GM13977 (cell line): Measurements from ENCODE around the gene ACOXL.

Experiments
- DNase-seq: peaks from one replicate; pipeline ENCODE4 v3.0.0; 2012; ENCODE audit warnings: low spot score
- in situ Hi-C: fragments of 300-500 bp; cut with MboI; formaldehyde crosslinking; loops from one replicate; pipeline ENCODE4 v1.12.0; 2022; ENCODE audit warnings: low sequenced_read_pairs, low pct_unique_long_range_greater_than_20kb, mixed read lengths, inconsistent platforms; ENCODE audit not compliant: unreplicated experiment
- TF ChIP-seq, protein P1 (sequence below): IDR thresholded peaks from 2 replicates; pipeline ENCODE4 v1.5.1; 2012; ENCODE audit warnings: mild to moderate bottlenecking, control low read depth; ENCODE audit not compliant: insufficient read depth; ENCODE audit errors: extremely low read depth, missing control alignments

Gene ACOXL

DNA sequence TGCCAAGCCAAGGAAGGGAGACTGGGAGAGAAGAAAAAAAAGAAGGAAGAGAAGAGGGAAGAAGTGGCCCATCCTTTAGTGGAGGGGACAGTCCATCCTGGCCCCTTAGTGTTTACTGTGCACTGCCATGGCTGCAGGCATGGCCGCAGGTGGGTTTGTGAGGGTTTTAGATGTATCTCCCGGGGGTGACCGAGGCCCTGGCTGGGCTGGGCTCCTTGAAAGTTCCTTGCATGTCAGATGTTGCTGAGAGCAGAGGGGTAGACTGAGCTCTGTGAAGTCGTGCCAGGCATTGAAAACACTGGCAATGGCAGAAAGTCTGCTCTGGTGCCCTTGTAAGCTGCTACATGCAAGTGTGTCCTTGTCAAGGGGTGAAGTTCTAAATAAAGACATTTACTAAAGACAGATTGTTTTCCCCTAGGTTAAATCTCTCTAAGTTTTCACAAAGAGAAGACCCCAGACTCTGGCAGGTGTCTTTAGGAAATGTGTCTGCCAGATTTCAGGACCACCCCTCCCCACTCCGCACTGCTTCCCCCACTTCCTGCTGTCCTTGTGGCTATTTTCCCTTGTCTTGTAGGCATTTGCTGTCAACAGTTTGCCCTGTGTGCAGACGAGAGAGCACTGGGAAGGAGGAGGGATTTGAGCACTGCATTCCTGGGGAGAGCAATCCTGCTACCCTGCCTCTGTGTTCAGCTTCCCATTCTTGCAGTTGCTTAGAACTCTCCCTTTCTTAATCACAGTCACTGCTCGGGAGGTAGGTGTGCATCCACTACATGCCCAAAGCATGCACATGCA lies 68.4 kb downstream of the ACOXL start:
- no peak for DNase-seq
- in situ Hi-C loops = loop anchor here (25.0 kb wide), 1 partner anchor 911 kb away; no protein-coding TSS in a partner anchor
- TF ChIP-seq, protein P1, sequence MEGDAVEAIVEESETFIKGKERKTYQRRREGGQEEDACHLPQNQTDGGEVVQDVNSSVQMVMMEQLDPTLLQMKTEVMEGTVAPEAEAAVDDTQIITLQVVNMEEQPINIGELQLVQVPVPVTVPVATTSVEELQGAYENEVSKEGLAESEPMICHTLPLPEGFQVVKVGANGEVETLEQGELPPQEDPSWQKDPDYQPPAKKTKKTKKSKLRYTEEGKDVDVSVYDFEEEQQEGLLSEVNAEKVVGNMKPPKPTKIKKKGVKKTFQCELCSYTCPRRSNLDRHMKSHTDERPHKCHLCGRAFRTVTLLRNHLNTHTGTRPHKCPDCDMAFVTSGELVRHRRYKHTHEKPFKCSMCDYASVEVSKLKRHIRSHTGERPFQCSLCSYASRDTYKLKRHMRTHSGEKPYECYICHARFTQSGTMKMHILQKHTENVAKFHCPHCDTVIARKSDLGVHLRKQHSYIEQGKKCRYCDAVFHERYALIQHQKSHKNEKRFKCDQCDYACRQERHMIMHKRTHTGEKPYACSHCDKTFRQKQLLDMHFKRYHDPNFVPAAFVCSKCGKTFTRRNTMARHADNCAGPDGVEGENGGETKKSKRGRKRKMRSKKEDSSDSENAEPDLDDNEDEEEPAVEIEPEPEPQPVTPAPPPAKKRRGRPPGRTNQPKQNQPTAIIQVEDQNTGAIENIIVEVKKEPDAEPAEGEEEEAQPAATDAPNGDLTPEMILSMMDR = no peak

DNA sequence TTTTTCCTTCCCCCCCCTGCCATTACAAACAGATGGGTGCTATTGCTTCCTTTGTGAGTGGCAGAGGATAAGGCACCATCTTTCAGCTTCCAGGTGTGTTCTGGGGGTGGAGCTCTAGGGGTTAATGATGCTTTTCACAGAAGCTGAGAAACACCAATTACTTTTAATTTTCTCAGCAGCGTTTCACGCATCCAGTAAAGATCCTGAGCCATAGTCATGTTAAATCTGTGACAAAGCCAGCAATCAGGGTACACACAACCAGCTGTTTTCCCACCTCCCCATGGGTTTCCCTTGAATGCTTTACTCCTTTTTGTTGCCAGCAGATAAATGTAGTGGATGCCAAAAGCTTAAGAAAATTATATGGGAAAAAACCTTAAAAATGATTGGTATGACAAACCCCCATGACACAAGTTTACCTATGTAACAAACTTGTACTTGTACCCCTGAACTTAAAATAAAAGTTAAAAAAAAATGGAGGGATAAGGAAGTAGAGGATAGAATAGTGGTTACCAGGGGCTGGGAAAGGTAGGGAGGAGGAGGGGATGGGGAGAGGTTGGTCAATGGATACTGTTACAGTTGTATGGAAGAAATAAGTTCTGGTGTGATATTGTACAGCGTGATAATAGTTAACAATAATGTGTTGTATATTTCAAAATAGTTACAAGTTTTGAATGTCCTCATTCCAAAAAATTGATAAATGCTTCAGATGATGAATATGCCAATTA lies 70.0 kb downstream of the ACOXL start:
- no peak for DNase-seq
- in situ Hi-C loops = loop anchor here (25.0 kb wide), 1 partner anchor 910 kb away; no protein-coding TSS in a partner anchor

DNA sequence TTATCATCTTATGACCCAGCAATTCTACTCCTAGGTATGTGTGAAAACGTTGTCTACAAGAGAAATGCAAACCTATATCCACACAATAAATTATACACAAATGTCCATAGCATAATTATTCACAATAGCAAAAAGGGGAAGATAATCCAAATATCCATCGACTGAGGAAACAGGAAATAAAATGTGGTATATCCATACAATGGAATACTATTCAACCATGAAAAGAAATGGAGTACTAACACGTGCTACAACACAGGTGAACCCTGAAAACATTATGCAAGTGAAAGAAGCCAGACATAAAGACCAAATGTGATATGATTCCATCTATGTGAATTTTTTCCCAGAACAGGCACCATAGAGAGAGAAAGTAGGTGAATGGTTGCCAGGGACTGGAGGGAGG lies 72.1 kb downstream of the ACOXL start:
- no peak for DNase-seq
- in situ Hi-C loops = loop anchor here (25.0 kb wide), 1 partner anchor 908 kb away; no protein-coding TSS in a partner anchor

More for the DNA sequence above, 70.0 kb downstream of the ACOXL start:
- TF ChIP-seq, protein P1 = no peak

DNA sequence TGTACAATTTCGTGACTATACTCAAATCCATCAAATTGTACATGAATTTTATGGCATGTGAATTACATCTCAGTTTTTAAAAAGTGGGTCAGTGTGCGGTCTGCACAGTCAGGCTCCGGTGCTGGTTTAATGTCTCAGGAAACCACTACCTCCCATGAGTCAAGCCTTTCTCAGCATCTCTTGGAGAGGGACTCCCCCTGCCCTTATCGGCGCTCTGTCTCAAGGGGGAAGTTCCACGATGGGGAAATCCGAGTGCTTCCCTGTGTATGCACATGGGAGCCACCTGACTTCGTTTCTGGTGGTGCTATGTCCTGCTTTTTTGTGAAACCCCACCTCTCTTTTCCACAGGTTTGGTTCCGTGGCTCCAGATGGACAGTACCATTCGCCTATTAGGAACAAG lies 72.5 kb downstream of the ACOXL start:
- peak; percentile 72 for DNase-seq
- in situ Hi-C loops = loop anchor here (25.0 kb wide), 1 partner anchor 907 kb away; no protein-coding TSS in a partner anchor
- TF ChIP-seq, protein P1 = no peak

More for the DNA sequence above, 72.1 kb downstream of the ACOXL start:
- TF ChIP-seq, protein P1 = no peak

DNA sequence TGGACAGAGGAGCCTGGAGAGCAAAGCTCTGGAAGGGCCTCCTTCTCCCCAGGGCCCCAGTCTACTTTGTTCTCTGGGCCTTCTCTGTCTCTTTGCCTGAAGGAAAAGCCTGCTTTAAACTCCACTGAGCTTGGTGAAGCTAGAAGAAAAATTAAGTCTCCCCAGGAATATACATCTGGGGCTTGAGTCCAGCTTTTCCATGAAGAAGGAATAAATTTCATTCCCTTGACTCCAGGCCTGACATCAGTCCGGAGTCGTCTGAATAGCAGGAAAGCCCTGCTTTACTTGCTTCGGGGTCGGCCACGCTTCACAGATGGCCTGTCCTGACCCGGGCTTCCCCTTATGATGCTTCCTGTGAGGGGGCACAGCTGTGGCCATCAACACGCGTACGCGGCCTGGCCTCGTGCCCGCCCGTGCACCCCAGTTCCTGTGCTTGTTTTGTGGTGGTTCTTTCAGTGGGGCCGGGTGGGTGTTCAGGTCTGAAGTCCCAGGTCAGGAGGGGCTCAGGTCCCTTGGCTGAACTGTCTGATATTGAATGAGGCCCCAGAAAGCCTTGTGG lies 73.6 kb downstream of the ACOXL start:
- no peak for DNase-seq
- in situ Hi-C loops = loop anchor here (25.0 kb wide), 1 partner anchor 906 kb away; no protein-coding TSS in a partner anchor
- TF ChIP-seq, protein P1 = no peak

DNA sequence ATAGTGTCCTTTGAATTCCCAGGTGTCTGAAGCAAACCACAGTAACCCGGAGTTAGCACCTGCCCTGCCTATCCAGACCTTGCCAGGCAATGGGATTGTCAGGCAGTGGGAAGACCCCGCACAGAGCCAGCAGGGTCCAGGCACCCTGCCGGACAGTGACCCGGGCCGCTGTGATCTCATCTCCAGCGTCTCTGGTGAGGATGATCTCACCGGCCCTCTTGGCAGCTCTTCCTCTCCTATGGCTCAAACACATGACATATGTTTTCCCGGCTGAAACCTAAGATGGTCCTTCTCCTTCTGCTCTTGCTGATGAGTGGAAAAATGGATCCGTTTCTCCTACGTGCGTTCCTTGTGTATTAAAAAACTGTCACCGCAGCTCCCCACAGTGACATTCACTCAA lies 75.1 kb downstream of the ACOXL start:
- in situ Hi-C loops = loop anchor here (25.0 kb wide), 1 partner anchor 905 kb away; no protein-coding TSS in a partner anchor
- TF ChIP-seq, protein P1 = no peak
- no peak for DNase-seq
